HG03139 (cell line): ENCODE measurements around the gene RBM33.

Experiments
- ATAC-seq: cut with Tn5 transposase; IDR thresholded peaks from one replicate; pipeline ENCODE4 v1.9.1; 2021; ENCODE audit not compliant: unreplicated experiment

Gene RBM33

DNA sequence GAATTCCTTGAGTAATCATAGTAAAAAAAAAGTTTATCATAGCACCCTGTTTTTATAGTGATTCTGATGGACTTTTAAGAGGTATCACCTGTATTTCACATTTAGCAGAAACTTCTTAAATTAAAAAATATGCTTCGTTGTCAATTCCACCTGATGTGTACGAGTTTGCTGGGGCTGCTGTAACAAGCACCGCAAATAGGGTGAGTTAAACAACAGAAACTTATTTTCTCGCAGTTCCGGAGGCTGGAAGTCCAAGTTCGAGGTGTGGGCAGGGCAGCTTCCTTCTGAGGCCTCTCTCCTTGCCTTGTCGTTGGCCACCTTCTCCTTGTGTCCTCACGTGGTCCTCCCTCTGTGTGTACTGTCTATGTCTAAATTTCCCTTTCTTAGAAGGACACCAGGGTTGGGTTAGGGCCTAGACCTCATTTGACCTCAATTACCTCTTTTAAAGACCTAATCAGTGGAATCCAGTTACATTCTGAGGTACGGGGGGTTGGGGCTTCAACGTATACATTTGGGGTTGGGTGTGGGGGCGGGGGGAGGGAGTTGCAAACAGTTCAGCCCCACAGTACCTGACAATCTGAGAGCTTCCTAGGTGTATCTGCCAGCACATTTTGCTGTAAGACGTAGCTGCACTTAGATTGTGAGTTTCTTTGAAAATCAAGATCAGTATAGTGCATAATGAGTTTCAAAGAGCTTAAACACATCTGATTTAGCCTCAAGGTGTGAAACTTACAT is 72.7 kb downstream of the RBM33 start:
- ATAC-seq: no peak

DNA sequence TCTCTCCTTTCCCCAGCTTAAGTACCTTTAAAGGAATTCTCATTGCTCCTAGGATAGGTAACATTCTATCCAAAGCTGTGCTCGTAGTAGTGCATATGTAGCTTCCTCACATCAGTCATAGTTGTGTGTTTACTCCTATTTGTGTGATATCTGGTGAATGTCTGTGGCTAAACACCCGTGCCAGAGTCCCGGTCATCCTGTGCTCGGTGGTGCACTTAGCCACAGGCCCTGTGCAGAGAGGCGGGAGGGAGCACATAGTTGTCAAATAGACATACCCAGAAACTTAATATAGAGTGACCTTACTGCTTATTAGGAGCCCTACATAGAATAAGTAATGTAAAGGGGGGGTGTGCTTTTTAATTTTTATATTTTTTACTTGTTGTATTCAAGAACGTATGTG is 76.6 kb downstream of the RBM33 start:
- ATAC-seq: peak; percentile 40

DNA sequence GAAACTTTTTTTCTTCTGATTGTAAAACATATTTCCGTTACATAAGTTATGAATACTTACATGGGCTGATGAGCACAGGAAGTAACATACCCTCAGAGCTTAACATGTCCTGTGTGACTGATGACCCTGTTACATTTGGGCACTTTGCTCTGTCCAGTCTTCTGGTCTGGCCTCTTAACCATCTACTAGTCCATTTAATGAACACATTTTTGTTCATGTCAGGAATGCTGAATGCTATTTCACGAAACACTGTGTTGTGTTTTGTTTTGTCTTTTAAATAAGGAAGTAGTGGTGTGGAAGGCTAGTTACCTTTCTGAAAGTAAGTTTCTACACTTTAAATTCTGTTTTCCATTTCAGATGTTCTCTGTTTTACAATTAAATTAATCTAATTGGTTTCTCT is 77.7 kb downstream of the RBM33 start:
- peak; percentile 46 for ATAC-seq

DNA sequence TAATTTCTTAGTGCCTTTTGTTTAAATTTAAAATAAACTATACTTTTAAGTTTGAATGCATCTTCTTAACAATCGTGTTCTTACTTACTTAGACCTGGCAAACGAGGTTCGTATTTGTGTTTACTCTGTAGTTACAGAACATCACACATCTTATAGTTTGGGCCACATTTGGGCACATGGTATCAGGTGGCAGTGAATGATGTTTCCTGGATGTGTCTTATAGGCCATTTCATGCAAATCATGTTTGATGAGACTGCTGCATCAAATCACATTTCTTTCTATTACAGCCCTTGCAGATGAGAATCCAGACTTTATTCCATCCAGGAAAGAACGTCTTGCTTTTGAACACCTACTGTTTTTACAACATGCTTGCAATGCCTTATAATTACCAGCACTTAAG is 78.5 kb downstream of the RBM33 start:
- no peak for ATAC-seq

DNA sequence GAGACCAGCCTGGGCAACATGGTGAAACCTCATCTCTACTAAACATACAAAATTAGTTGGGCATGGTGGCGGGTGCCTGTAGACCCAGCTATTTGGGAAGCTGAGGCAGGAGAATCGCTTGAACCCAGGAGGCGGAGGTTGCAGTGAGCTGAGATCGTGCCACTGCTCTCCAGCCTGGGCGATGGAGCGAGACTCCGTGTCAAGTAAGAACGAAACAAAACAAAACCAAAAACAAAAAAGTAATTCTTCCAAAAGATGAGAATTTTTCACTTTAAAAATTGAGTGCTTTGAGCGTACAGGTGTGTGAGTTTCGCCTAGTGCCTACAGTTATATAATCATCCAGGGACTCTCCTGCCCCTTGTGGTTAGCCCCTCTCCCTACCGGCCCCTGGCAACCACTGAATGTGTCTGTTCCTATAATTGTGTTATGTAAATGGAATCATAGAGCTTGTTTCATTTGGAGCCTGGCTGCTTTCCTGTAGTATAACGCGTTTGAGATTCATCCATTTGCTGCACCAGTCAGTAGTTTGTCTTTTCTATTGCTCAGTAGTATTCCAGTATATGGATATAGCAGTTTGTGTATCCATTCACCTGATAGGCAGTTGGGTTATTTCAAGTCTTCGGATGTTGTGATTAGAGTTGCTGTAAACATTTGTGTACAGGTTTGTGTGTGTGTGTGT is 80.0 kb downstream of the RBM33 start:
- peak; percentile 54 for ATAC-seq

DNA sequence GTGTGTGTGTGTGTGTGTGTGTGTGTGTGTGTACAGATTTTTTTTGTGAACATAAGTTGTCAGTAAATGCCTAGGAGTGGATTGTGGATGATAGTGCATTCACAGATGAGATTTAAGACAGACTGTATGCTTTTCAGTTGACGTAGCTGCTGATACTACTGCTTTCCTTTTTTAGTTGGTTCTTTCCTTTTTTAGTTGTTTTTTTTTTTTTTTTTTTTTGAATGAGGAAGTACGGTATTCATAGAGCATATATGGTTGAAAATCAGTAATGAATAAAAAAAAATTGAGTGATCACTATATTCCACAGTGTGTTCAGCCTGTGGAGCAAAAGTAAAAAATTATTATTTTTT is 80.5 kb downstream of the RBM33 start:
- no peak for ATAC-seq

DNA sequence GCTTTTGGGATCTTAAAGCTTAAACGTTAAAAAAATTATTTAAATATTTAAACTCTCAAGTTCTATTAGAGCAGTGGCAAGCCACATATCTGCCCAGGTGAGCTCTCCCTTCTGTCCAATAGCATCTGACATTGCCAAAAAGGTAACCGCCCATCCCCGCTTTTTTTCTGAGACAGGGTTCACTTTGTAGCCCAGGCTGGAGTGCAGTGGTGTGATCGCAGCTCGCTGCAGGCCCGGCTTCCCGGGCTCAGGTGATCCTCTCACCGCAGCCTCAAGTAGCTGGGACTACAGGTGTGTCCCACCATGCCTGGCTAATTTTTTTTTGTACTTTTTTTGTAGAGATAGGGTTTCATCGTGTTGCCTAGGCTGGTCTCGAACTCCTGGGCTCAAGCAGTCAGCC is 83.2 kb downstream of the RBM33 start:
- no peak for ATAC-seq

DNA sequence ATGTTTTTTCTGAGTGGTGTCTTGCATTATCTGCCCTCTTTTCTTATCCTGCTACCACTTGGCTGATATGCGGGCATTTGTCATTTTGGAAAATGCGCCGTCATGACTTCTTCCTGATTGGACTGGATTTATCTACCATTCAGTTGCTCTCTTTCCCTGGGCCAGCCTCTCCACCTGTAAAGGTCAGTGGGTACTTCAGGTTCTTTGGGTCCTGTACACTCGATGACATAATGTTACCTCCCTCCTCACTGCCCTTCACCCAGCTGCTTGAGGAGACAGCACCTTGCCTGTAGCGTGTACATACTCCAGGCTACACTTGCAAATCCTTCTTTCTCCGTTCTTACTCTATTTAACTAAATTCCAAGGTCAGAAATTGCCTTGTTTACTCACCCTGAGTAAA is 83.7 kb downstream of the RBM33 start:
- ATAC-seq: no peak

DNA sequence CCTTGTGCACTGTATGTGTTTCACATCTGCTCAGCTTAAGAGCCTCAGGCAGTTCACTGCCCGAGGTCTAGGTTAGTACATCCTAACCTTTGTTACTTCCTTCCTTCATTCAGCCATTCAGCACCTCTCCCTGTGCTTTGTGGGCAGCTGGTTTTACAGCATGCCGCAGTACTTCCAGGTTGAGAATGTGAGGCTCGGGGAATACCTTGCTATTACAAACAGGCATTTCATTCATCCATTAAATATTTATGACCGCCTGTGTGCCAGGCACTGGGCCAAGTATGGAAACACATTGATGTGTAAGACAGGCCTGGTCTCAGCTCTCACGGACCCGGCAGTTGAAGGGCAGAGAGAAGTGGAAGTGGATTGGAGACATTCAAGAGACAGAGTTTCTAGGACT is 85.4 kb downstream of the RBM33 start:
- no peak for ATAC-seq

DNA sequence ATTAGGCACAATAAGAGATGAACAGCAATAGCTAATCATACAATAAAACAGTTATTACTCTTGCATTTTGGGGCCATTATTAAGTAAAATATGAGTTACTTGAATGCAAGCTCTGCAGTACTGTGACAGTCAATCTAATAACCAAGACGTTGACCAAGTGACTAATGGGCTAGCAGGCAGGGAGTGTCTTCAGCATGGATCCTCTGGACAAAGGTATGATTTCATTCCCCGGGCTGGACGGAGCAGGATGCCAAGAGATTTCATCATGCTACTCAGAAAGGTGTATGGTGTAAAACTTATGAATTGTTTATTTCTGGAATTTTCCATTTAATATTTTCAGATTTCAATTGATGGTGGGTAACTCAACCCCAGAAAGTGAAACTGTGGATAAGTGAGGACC is 86.9 kb downstream of the RBM33 start:
- no peak for ATAC-seq

DNA sequence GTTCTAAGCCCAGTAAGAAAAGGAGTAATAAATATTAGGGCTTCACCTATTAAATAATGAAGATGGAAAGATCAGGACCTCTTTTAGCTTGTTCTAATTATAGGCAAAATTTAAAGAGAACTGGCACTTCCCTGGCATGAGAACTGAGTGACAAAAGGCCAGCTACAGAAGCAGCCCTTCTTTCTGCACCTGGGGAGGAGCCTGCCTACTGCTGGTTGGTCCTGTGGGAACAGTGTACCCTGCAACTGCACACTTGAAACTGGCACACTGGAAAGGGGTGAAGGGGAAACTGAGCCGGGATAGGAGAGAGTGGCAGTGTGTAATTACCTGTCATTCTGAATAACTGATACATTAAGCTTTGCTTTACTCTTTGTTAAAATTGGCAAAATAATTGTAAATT is 87.4 kb downstream of the RBM33 start:
- no peak for ATAC-seq

DNA sequence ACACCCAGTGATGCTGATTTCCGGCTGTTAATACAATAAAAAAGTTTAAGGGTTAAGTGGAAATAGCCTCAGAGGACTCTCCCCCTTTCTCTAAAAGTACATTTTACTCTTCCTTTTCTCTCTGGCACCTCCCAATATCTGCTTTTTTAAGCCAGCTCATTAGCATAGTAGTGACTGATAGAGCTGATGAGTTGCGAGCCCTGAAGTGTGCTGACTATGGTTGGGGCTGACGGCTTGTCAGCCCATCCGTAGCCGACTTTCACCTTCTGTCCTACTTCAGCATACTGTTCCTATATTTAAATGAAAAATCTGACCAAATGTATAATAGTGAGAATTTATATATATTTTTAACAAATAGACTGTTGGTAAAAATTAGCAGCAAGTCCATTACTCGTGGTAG is 87.8 kb downstream of the RBM33 start:
- no peak for ATAC-seq

DNA sequence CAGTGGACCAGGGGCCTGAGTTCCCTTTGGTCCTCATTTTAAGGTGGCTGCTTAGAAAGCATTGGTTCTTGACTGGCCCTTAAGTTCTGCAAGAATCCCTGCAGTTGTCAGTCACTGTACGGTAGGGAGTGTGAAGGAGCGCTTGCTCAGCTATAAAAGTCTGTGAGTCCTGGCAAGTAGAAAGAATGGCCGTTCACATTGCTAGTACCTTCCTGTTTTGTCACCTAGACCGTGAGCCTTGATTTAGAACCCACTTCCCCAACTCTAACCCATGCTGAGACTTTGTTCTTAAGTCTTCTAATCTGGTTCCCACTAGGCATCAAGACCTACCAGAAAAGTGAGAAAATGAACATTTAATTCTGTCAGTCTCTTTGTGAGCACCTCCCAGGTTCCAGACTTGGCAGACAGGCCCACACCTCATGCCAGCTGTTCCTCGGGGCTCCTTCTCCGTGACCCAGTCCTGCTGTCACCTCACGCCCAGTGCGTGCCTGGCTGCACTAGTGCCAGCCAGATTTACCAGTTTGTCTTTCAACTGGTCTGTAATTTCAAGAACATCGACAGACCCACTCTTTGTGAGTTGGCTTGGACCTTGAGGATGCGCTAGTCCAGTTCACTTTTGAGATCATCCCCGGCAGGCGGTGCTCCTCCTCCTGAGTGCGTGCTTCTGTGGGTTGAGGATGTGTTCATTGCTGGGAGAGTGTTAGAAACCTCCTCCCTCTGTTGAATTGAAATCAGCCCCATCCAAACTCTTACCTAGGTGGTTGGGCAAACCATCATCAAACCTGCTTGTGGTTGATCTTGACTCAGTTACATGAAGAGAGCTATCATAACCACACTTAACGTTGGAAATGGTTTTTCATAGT is 89.4 kb downstream of the RBM33 start:
- ATAC-seq: no peak

DNA sequence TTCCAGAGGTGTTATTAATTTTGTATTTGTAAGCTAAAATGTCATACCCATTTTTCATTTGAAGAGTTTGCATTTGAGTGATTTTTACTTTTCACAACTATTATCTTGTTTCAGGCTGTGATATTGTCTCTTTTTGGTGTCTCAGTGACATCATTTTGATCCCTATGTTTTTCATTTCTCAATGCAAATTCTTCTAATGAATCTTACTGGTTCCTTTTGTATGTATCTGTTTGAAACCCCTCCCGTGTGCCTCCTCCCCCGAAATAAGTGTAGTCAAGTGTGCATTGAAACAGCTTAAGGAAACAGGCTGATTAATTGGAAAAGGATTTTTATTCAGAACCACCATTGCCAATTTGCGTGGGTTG is 90.0 kb downstream of the RBM33 start:
- ATAC-seq: no peak

DNA sequence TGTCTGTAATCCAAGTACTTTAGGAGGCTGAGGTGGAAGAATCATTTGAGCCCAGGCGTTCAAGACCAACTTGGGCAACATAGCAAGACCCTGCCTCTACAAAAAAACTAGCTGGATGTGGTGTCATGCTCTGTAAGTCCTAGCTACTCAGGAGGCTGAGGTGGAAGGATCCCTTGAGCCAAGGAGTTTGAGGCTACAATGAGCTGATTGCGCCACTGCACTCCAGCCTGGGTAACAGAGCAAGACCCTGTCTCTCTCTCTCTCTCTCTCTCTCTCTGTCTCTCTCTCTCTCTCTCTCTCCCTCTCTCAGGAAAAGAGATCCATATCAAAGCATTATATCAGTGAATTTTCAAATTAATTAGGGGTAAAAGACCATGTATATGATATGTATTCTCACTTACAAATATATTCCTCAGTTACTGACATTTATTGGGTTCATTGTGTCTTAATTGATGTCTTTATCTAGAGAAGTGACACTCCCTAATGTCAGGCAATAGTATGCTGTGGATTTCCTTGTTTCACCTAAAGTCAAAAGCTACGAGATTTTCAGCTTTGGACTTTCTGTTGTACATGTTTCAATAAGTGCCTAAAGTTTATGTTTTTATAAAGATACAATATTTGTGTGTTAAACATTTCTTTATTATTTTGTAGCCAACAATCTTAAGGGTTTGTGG is 91.1 kb downstream of the RBM33 start:
- no peak for ATAC-seq

DNA sequence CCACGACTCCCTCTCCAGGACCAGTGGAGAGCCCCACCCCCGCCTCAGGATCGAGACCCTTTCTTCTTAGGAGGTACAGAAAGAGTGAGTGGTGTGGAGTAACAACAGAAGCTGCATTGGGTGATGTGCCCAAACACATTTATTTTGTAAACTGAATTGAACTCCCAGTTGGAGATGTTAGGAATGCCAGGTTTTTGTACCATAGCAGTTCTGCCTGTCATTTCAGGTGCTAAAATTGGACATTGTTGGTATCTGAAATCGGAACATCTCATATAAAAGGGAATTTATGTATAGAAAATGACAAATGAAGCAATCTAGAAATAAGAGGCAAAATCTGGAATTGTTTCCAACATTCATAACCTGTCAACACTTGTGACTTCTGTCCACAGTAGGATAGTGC is 93.1 kb downstream of the RBM33 start:
- no peak for ATAC-seq

DNA sequence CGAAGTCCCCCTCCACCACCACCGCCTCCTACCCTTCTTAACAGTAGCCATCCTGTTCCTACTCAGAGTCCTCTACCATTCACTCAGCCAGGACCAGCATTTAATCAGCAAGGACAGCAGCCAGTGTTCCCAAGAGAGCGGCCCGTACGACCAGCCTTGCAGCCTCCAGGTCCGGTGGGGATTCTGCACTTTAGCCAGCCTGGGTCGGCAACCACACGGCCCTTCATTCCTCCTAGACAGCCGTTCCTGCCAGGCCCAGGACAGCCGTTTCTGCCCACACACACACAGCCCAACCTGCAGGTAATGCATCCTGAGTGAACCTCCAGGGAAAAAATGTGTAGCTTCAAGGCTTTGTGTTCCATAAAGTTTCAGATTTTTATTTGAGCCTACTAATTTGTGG is 93.6 kb downstream of the RBM33 start:
- ATAC-seq: no peak

DNA sequence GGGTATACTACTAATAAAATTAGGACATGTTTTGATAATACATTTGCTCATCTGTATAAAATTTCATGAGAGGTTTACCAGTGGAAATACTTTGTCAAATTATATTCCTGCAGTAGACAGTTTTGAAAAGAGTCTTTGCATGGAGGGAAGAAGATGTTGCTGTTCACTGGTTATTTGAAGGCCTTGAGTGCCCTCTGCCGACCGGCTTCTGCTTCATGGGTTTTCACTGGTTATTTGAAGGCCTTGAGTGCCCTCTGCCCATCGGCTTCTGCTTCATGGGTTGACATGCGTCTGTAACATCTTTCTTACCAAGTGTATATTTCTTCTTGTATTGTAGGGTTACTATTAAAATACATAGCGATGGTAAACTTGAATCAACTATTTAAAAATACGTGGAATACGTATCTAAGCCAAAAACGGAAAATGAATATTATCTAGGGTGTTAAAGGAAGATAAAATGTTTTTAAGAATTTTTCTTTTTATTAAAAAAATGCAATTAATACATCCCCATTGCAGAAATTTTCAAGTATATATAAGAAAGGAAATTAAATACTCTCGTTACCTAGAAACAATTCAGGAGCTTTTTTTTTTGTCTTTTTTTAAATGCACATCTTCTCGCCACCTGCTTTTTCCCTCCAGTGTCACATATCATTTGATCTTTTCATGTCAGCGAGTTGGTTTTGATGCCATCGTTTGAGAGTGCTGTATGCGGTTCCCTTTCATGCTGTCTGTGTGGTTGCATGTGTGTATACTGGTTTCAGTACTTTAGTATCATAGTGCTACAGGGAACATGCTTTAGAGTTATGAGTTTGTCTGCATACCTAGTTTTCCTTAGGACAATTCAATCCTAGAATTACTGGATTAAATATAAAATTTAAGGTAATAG is 94.4 kb downstream of the RBM33 start:
- peak; percentile 59 for ATAC-seq

DNA sequence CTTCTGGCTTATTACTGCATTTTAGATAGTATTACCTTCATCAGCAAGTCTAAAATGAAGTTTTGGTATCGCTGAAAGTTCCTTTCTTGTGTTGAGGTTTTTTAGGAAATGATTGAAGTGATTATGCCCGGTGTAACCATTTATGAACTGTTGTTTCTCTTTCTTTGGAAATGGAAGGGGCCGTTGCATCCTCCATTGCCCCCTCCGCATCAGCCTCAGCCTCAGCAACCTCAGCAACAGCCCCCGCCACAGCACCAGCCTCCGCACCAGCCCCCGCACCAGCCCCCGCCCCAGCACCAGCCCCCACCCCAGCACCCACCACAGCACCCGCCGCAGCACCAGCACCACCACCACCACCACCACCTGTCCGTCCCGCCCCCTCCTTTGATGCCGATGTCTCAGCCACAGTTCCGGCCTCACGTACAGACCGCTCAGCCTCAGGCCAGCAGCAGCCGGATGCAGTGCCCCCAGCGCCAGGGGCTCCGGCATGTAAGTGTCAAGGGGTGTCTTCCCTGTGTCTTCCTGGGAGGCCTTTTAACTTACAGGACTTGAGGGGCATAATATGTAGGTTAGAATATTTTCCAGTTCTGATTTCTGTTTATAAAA is 95.2 kb downstream of the RBM33 start:
- no peak for ATAC-seq

DNA sequence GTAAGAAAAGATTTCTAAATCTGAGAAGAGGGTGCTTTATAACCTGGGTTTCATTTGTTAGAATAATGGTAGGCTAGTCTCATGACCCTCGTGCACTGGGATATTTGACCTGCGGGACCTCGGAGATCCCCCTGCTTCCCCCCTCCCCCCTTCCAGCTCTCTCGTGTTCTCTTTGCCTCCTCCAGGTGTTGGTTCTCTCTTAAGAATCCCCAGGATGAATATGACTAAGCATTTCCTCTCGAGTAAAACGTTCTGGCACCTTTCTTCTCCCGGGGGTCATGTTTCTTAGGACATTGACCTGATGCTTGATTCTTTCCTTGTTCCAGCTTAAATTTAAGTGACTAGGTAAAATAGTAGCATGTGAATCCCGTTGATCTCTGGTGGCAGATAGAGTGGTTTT is 96.6 kb downstream of the RBM33 start:
- no peak for ATAC-seq
